SH-SY5Y (cell line): ENCODE results near the gene SERPINA1.

Experiments used
- GATA2 ChIP-seq: IDR thresholded peaks from 2 replicates; pipeline ENCODE4 v1.6.1; 2011; ENCODE audit warnings: mild to moderate bottlenecking, low read depth, low read length
- GATA3 ChIP-seq: IDR thresholded peaks from 2 replicates; pipeline ENCODE4 v1.6.1; 2011; ENCODE audit warnings: low read depth, mild to moderate bottlenecking, low read length, moderate library complexity

DNA sequence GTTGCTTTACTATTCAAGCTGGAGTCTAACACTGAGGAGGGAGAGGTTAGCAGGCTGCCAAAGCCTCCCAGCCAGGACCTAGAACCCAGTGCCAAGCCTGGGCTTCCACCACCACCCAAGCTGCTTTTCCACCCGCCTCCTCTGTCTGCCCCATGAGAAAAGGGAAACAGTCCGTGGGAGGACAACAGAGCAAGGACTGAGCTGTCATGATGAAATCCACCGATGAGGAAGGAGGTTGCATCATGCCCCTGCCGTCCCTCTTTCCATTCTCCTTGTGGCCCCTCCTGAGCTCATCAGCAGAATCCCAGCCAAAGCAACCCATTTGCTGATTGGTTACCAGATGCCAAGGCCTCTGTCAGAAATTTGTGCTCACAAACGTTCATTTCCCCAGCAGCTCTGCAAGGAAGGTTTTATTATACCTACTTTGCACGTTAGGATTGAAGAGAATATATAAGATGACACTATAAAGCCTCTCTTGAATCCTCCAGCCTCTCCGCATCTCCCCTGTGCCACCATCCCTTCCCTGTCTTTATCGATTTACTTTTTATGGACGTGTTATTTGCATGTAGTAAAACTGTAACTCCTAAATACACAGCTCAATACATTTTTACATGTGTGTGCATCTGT lies 6.3 kb upstream of the SERPINA1 start:
- TF ChIP-seq GATA2 (no peak), GATA3 (no peak)
